Memory B cell (primary cell): ENCODE data around the gene CTTNBP2.
A peak's percentile ranks its signal among the peaks of the same experiment; 100 is the strongest.

ENCODE experiments used
- ATAC-seq: fragments of 150-1000 bp; cut with Tn5 transposase; 2 replicates; pipeline ENCODE4 v1.10.0; 2021; ENCODE audit warnings: low read depth, mild to moderate bottlenecking, moderate library complexity
- DNase-seq, 2 donors: peaks; one replicate each; pipeline ENCODE4 v3.0.0; 2022; ENCODE audit warnings: low spot score in 2 of 2
- H3K27ac Mint-ChIP-seq: one replicate; pipeline ENCODE4 v1.8.0; 2022; ENCODE audit warnings: mild to moderate bottlenecking, moderate library complexity, mixed read lengths
- H3K27me3 Mint-ChIP-seq: one replicate; pipeline ENCODE4 v1.8.0; 2022; ENCODE audit warnings: mixed read lengths
- H3K36me3 Mint-ChIP-seq: one replicate; pipeline ENCODE4 v1.8.0; 2022; ENCODE audit warnings: mild to moderate bottlenecking, mixed read lengths
- H3K4me1 Mint-ChIP-seq: one replicate; pipeline ENCODE4 v1.8.0; 2022; ENCODE audit warnings: mixed read lengths
- H3K4me3 Mint-ChIP-seq: one replicate; pipeline ENCODE4 v1.8.0; 2022; ENCODE audit warnings: mild to moderate bottlenecking, moderate library complexity, mixed read lengths
- H3K9me3 Mint-ChIP-seq: one replicate; pipeline ENCODE4 v1.8.0; 2022; ENCODE audit warnings: mixed read lengths

The CTTNBP2 gene

DNA sequence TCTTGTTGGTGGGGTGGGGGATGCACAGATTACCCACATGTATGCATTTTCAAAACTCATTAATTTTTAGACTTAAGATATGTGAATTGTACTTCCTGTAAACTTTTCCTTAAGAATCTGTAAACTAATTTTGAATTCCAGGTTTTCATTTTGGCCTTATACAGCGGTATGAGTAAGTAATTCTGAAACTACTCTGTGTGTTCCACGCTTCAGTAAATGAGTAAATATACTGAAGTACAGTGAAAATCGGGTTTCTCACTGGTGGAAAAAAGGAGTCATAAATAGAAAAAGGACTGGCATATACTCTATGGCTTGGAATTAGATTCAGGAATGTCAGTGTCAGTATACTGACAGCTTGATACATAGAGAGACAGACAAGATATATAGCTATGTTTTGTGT lies 72.8 kb downstream of the CTTNBP2 start:
- Mint-ChIP-seq H3K27me3 (peaks cover 1% of the 10 kb centered on the region), H3K4me3 (no peak overlapping the region), H3K27ac (no peak overlapping the region), H3K9me3 (no peaks in the 10 kb centered on the region), H3K4me1 (no peaks in the 10 kb centered on the region), H3K36me3 (no peaks in the 10 kb centered on the region)
- DNase-seq: no peak
- no peak for ATAC-seq

DNA sequence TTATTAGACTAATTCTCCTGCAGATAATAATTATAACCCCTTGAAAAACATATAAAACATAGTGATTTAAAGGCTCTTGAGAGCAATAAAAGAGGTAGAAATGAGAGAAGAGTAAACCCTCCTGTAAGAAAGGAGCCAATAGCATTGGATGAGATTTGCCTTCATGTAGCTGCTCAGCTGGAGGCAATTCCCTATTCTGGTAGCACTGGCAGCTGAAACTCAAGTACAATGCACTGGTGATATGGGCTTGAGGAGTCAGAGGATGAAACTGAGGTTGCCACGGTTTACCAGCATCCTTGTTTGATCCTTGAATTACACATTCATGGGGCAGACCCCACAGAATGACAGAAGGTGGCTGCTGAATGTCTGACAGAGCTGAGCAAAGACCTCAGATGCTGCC lies 76.4 kb downstream of the CTTNBP2 start:
- Mint-ChIP-seq H3K4me1 (peaks cover 7% of the 10 kb centered on the region), H3K27ac (no peak overlapping the region), H3K9me3 (no peaks in the 10 kb centered on the region), H3K4me3 (no peak overlapping the region), H3K27me3 (peaks cover 1% of the 10 kb centered on the region), H3K36me3 (no peaks in the 10 kb centered on the region)
- ATAC-seq (no peak), DNase-seq (no peak)

DNA sequence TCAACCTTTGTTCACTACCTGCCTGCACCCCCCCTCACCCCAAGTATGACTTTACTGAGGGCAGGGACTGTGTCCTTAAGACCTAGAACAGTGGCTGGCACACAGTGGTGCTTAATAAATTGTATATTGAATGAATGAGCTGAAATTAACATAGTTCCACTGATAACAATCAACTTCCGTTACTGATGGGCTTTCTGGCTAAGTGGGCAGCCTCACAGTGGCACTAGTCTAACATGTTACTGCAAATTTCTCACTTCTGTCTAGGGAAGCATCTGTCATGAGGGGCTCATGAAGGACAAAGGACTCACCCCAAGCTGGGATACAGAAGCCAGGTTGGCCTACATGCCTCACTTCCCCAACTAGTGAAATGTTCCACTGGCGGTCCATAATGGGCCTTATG lies 79.3 kb downstream of the CTTNBP2 start:
- Mint-ChIP-seq H3K27me3 (peaks cover 1% of the 10 kb centered on the region), H3K4me3 (no peak overlapping the region), H3K36me3 (no peaks in the 10 kb centered on the region), H3K9me3 (no peaks in the 10 kb centered on the region), H3K4me1 (peaks cover 7% of the 10 kb centered on the region), H3K27ac (no peak overlapping the region)
- ATAC-seq: no peak
- DNase-seq: no peak

DNA sequence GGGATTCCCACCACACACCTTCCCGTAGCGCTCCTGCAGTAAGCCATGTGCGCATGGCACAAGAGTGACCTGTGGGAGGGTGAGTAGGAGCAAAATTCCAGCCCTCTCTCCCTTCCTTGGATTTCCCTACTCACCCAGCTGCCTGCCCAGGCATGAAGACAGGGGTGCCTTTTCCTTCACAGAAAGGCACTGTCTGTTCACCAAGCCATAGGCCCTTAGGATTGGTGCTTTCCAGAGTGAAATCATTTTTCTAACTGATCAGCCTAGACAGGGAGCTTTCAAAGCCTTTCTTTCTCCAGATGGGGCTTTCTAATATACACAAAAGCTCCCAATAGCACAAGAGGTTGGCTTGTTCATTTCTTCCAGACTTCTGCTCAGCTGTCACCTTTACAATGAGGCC lies 79.7 kb downstream of the CTTNBP2 start:
- no peak overlapping the region for H3K27ac Mint-ChIP-seq
- ATAC-seq: no peak
- peaks cover 7% of the 10 kb centered on the region for H3K4me1 Mint-ChIP-seq
- no peak for DNase-seq
- no peaks in the 10 kb centered on the region for H3K9me3 Mint-ChIP-seq
- no peak overlapping the region for H3K4me3 Mint-ChIP-seq
- H3K27me3 Mint-ChIP-seq: peaks cover under 1% of the 10 kb centered on the region
- no peaks in the 10 kb centered on the region for H3K36me3 Mint-ChIP-seq

DNA sequence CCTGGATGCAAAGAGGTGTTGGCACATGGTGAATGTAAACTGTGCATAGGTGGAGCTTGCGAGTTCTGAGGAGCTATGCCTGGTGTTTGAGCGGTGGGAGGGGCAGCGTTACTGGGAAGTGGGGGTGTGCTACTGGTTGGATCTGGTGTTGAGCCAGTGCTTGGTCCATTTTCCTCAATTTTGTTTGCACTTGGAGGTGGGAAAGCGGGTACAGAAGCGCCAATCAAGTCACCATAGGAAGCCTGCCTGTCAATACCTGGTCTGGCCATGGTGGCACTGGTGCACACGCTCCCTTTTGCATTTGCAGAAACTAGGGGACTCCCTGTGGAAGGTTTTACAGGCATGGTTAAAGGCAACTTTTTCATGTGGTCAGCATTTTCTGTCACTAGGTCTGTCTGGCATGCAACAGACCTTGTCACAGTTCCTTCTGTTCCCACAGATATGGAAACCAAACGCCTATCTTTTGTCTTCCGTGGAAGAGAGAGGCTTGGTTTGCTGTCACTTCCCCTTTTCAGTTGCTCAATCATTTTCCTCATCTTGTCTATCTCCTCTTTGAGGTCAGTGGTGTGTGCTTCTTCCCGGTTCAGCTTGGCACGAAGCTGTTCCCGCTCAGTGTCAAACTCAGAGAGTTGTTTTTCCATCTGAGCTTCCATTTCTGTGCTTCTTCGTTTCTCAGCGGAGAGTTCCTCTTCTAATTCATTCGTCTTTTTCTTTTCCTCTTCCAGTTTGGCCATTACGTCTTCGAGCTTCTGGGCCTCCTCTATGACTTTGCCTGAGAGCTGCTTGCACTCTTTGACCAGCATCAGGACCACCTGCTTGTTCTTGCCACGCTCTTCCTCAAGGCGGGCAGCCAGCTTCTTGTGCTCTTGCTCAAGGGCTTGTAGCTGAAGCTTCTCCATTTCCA lies 81.1 kb downstream of the CTTNBP2 start:
- Mint-ChIP-seq H3K9me3 (no peaks in the 10 kb centered on the region), H3K4me3 (peak overlapping the region; percentile 41), H3K4me1 (peaks cover 7% of the 10 kb centered on the region), H3K27ac (no peak overlapping the region), H3K27me3 (peaks cover under 1% of the 10 kb centered on the region), H3K36me3 (no peaks in the 10 kb centered on the region)
- DNase-seq (no peak), ATAC-seq (no peak)

DNA sequence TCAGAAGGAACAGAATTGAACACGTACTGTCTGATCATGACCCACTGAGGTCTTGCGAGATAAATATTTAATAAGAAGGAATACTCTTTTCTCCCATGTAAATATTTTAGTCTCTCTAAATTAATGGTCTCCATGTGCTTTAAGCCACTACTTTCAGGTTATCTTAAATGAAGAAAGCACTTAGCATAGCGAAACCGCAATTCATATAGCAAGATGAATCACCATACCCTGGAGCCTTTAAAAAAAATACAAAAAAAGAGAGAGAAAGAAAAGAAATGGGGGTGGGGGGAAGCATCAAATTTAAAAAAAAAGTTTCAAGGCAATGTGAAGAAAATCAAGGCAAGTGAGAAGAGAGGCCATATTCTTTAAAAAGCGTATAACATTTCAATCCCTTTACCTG lies 82.5 kb downstream of the CTTNBP2 start:
- Mint-ChIP-seq H3K9me3 (no peaks in the 10 kb centered on the region), H3K27ac (no peak overlapping the region)
- ATAC-seq: no peak

DNA sequence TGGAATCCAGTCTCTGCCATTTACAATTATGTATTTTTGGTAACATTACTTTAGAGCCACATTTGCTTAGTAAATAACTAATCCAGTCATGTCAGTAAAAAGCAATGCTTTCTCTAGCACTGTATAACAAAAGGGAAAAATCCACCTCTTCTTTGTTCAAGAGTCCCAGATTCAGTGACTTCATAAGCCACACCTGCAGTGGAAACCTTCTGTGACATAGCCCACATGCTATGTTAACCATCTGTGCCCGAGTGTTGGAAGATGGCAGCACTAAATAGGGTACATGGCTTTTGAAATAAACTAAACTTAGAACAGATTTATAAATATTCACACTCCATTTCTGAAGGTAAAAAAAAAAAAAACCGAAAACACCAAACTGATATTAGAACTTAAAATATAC lies 83.0 kb downstream of the CTTNBP2 start:
- no peak for ATAC-seq
- DNase-seq: no peak
- H3K27ac Mint-ChIP-seq: no peak overlapping the region
- H3K27me3 Mint-ChIP-seq: peaks cover 2% of the 10 kb centered on the region
- peaks cover 7% of the 10 kb centered on the region for H3K4me1 Mint-ChIP-seq
- H3K4me3 Mint-ChIP-seq: no peak overlapping the region
- H3K9me3 Mint-ChIP-seq: no peaks in the 10 kb centered on the region
- no peaks in the 10 kb centered on the region for H3K36me3 Mint-ChIP-seq

More for the DNA sequence above, 82.5 kb downstream of the CTTNBP2 start:
- no peak overlapping the region for H3K4me3 Mint-ChIP-seq
- H3K36me3 Mint-ChIP-seq: no peaks in the 10 kb centered on the region
- no peak for DNase-seq
- peaks cover 7% of the 10 kb centered on the region for H3K4me1 Mint-ChIP-seq
- peaks cover 2% of the 10 kb centered on the region for H3K27me3 Mint-ChIP-seq

DNA sequence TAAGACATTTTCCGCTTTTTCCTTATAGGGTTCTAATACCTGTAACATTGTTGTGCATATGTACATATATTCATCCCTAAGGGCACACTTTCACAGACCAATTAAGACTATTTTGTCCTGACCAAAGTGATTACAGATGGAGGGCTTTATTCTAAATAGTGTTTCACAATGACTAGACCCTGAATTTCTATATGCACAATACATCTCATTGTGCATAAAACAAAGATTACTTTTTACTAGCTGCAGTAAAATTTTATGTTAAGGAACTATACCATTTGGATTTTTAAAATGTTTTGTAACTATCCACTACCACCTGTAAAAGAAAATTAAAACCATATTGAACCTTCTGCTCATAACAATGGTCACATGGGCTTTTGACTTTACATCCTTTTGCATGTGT lies 87.8 kb downstream of the CTTNBP2 start:
- DNase-seq (no peak), ATAC-seq (no peak)
- Mint-ChIP-seq H3K4me1 (no peaks in the 10 kb centered on the region), H3K27me3 (peaks cover 2% of the 10 kb centered on the region), H3K36me3 (no peaks in the 10 kb centered on the region), H3K27ac (no peak overlapping the region), H3K9me3 (no peaks in the 10 kb centered on the region), H3K4me3 (no peak overlapping the region)

DNA sequence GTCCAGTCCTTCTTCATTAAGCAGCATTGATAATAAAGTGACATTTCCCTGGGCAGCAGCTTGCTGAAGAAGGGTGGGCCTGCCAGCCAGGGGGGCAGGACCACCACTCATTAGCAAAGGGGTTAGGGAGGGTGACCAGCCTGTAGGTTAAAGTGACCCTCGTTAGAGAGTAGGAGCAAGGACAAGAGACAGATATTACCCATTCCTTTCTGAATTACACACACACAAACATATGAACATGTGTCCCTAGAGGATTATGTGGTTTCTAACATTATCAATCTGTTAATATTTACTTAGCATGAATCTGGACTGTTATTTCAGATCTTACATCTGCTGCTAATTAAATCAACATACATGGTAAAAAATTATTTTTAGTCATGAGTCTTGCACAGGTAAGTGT lies 88.9 kb downstream of the CTTNBP2 start:
- no peaks in the 10 kb centered on the region for H3K36me3 Mint-ChIP-seq

DNA sequence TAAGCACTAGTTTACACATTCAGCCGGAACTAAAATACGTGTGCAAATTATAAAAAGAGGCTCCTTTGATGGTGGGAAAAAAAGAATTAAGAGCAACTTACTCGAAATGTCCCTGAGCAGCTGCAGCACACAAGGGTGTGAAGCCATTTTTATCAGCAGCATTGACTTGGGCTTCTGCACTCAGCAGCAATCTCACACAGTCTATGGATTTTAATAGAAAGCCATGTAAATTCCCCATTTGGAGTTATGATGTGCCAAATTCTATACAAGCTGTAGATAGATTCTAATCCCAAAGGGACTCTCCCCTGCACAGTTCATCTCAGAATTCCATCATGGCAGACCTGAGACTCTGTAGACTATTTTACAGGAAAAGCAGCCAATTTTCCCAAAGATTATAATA lies 90.5 kb downstream of the CTTNBP2 start:
- H3K27me3 Mint-ChIP-seq: peaks cover 3% of the 10 kb centered on the region
- ATAC-seq (no peak), DNase-seq (no peak)
- H3K9me3 Mint-ChIP-seq: no peaks in the 10 kb centered on the region
- no peaks in the 10 kb centered on the region for H3K36me3 Mint-ChIP-seq
- H3K4me1 Mint-ChIP-seq: no peaks in the 10 kb centered on the region
- no peak overlapping the region for H3K27ac Mint-ChIP-seq
- H3K4me3 Mint-ChIP-seq: no peak overlapping the region

More for the DNA sequence above, 88.9 kb downstream of the CTTNBP2 start:
- no peak for DNase-seq
- H3K4me1 Mint-ChIP-seq: no peaks in the 10 kb centered on the region
- ATAC-seq: no peak
- no peak overlapping the region for H3K4me3 Mint-ChIP-seq
- H3K27ac Mint-ChIP-seq: no peak overlapping the region
- H3K9me3 Mint-ChIP-seq: no peaks in the 10 kb centered on the region
- peaks cover 3% of the 10 kb centered on the region for H3K27me3 Mint-ChIP-seq

DNA sequence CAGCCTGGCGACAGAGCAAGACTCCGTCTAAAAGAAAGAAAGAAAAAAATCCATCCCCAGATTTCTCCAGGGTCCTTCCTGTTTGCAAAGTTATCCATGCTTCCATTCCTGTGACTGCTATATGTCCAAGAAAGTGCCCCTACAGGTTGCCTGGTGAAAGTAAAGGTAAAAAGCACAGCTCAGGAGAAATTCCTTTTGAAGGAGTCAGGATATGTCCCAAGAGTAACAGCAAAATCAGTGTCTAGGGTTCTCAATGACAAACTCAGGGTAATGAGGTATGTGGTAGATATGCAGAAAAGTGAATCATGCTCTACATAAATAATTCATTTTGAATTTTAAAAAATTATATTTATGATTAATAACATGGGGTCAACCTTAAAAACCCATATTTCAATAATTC lies 91.5 kb downstream of the CTTNBP2 start:
- Mint-ChIP-seq H3K9me3 (no peaks in the 10 kb centered on the region), H3K4me1 (no peaks in the 10 kb centered on the region), H3K27me3 (peaks cover 1% of the 10 kb centered on the region), H3K27ac (no peak overlapping the region), H3K36me3 (no peaks in the 10 kb centered on the region), H3K4me3 (no peak overlapping the region)
- DNase-seq (no peak), ATAC-seq (no peak)

DNA sequence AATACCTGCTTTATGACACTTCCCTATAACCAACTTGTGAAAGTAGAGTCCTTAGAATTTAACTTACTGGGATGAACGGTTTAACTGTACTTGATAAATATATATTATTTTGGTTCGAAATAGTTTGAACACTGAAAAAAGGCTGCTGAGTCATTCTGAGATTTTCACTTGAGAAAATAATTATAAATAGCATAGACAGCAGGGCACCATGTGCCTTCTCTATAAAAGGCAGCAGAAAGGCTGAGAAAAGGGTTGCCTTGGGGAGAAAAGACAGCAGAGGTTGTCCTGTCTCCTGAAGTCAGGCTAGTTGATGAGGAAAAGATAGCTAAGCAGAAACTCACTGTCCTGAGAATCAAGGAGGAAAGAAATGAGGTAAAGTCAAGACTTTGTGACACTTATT lies 92.4 kb downstream of the CTTNBP2 start:
- DNase-seq: no peak
- Mint-ChIP-seq H3K27me3 (peaks cover 1% of the 10 kb centered on the region), H3K4me1 (no peaks in the 10 kb centered on the region), H3K36me3 (no peaks in the 10 kb centered on the region), H3K9me3 (no peaks in the 10 kb centered on the region), H3K27ac (no peak overlapping the region), H3K4me3 (no peak overlapping the region)
- ATAC-seq: no peak

DNA sequence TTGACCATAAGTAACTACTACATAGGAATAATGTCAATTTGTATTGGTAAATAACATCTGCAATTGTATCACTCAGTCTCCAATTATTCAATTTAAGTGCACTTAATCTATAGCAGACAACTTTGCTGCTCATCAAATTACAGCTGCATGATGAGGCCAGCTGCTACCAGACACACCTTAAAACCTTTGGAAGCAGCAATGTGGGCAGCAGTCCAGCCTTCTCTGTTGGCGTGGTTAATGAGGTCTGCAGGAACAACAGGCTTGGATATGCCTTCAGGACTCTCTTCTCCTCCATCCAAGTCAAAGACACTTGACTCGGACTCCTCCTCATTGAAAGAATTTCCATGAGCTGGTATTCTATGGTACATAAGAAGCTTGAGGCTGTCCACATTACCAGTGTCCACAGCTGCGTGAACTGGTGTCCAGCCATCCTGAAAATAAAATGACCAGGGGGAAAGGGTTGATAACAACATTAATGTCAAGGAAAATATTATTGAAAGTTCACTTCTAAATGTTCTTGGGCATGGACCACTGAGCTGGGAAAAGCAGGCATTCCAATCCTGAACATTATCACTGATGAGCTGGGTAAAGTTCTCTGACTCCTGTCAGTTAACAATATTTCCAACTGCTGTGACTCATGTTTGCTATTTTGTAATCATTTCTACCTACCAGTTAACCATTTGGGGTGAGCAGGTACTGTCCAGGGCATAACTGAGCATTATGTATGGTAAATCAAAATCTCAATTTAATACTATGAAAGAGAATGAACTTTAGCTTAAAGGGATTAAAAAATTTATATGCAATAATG lies 95.7 kb downstream of the CTTNBP2 start:
- Mint-ChIP-seq H3K27ac (no peak overlapping the region), H3K9me3 (no peaks in the 10 kb centered on the region), H3K4me3 (no peak overlapping the region), H3K27me3 (peaks cover 1% of the 10 kb centered on the region), H3K36me3 (no peaks in the 10 kb centered on the region), H3K4me1 (no peaks in the 10 kb centered on the region)
- DNase-seq: no peak
- no peak for ATAC-seq

DNA sequence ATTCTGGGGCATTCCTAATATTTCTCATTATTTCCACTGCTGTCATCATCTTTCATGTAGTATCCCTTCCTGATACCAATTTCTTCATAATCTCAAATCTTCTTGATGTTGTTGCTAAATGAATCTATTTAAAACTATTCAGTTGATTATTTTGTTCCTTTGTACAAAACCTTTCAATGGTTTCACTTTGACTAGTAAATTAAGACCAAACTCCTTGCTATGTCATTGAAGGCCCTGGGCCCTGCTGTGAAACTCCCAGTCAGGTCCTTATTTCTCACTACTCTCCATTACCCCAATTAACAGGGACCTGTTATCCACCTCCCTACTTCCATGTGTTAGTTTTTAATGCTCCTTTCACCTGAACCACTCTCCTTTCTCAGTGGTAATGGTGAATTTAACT lies 97.0 kb downstream of the CTTNBP2 start:
- no peaks in the 10 kb centered on the region for H3K9me3 Mint-ChIP-seq
- no peak overlapping the region for H3K27ac Mint-ChIP-seq
- ATAC-seq: no peak

More for the DNA sequence above, 97.0 kb downstream of the CTTNBP2 start:
- Mint-ChIP-seq H3K27me3 (peaks cover 6% of the 10 kb centered on the region), H3K4me3 (no peak overlapping the region), H3K36me3 (no peaks in the 10 kb centered on the region), H3K4me1 (no peaks in the 10 kb centered on the region)
- no peak for DNase-seq
